Spleen (tissue), 7 donors: ENCODE measurements around the gene TMEM163.

ENCODE experiments used
- POLR2A ChIP-seq, 3 donors: fragments of 450-650 bp; IDR thresholded peaks; one replicate each; pipeline ENCODE4 v1.5.1; 2017; ENCODE audit warnings: antibody characterized with exemption in 3 of 3, mild to moderate bottlenecking in 1 of 3
- POLR2AphosphoS5 ChIP-seq, 3 donors: sonication (generic); formaldehyde crosslinking; IDR thresholded peaks; one replicate each; pipeline ENCODE4 v1.5.1; 2017; ENCODE audit warnings: antibody characterized with exemption in 3 of 3
- TF ChIP-seq, protein P1 (sequence below), 11 experiments: fragments of 200-600 bp in 7 of 11; fragments of 450-650 bp in 4 of 11; sonication (generic) in 4 of 11; IDR thresholded peaks in 8 of 11; conservative IDR thresholded peaks in 3 of 11; 1 replicate in 7 of 11; 2 replicates in 4 of 11; pipeline versions ENCODE4 v1.4.0 to v1.8.0; 2016 to 2021; ENCODE audit warnings: antibody characterized with exemption in 11 of 11, inconsistent platforms in 4 of 11, mild to moderate bottlenecking in 1 of 11
- donor health status: DM: no; HTN: no; CAD: no; lungs with moderate emphysema.
- donor health status: DM: no; HTN: no; CAD: no.
- donor health status: DM: no; HTN: no; CAD: no.

DNA sequence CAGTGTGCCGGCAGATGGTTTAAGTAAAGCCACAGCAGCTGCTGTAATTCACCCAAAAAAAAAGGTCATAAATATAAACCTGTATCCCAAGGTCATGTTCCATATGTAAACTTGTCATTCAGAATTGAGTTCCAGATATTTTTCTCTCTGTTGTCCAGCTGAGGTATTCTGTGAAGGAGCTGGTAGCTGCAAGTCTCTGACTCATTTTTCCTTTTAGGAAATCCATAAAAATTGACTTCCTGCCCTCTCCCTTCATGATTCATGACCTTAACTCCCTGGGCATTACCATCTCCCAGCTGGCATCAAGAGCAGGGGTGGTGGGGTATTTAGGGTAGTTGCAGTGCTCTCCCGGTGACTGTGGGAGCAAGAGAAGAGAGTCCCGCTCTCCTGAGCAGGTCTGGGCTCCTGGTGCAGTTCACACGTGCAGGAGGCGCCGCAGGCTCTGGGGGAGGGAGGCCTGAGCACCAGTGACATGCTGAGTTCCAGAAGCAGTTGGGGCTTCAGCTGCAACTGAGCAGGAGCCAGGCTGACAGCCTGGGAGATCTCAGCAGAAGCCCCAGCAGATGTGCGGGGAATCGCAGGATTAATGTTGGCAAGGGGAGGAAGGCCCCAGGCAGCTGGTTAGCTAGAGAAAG is 272.3 kb downstream of the TMEM163 start:
- TF ChIP-seq POLR2A (IDR thresholded peaks at IDR 0.05), result no peak
- TF ChIP-seq, protein P1, sequence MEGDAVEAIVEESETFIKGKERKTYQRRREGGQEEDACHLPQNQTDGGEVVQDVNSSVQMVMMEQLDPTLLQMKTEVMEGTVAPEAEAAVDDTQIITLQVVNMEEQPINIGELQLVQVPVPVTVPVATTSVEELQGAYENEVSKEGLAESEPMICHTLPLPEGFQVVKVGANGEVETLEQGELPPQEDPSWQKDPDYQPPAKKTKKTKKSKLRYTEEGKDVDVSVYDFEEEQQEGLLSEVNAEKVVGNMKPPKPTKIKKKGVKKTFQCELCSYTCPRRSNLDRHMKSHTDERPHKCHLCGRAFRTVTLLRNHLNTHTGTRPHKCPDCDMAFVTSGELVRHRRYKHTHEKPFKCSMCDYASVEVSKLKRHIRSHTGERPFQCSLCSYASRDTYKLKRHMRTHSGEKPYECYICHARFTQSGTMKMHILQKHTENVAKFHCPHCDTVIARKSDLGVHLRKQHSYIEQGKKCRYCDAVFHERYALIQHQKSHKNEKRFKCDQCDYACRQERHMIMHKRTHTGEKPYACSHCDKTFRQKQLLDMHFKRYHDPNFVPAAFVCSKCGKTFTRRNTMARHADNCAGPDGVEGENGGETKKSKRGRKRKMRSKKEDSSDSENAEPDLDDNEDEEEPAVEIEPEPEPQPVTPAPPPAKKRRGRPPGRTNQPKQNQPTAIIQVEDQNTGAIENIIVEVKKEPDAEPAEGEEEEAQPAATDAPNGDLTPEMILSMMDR (IDR thresholded peaks at IDR 0.05 in 8 of 11, conservative IDR thresholded peaks at IDR 0.05 in 3 of 11), result no peak
- no peak for TF ChIP-seq POLR2AphosphoS5 (IDR thresholded peaks at IDR 0.05)
